Measurements from ENCODE around the gene EIF3A. TPM values are rescaled to one million over a fixed set of nuclear protein-coding genes. Genes with fewer than 3 reads are reported as not detected.

EIF3A gene
- total RNA-seq, 2 donors from 2014 or later, result 77.1 to 88.0 TPM

DNA sequence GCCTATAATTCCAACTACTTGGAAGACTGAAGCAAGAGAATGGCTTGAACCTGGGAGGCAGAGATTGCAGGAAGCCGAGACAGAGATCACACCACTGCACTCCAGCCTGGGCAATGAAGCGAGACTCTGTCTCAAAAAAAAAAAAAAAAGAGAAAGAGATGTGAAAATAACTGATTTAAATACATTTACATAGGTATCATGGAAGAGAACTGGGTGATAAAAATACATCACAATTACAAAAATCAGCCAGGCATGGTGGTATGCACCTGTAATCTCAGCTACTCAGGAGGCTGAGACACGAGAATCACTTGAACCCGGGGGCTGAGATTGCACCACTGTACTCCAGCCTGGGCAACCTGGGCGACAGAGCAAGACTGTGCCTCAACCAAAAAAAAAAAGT is 31.3 kb downstream of the EIF3A start:
- TF ChIP-seq POLR2AphosphoS5 (IDR thresholded peaks at IDR 0.05) (no peak), POLR2A (IDR thresholded peaks at IDR 0.05) (no peak)
- TF ChIP-seq, protein P1, sequence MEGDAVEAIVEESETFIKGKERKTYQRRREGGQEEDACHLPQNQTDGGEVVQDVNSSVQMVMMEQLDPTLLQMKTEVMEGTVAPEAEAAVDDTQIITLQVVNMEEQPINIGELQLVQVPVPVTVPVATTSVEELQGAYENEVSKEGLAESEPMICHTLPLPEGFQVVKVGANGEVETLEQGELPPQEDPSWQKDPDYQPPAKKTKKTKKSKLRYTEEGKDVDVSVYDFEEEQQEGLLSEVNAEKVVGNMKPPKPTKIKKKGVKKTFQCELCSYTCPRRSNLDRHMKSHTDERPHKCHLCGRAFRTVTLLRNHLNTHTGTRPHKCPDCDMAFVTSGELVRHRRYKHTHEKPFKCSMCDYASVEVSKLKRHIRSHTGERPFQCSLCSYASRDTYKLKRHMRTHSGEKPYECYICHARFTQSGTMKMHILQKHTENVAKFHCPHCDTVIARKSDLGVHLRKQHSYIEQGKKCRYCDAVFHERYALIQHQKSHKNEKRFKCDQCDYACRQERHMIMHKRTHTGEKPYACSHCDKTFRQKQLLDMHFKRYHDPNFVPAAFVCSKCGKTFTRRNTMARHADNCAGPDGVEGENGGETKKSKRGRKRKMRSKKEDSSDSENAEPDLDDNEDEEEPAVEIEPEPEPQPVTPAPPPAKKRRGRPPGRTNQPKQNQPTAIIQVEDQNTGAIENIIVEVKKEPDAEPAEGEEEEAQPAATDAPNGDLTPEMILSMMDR (IDR thresholded peaks at IDR 0.05), result no peak
- Histone ChIP-seq H3K27ac (no peak overlapping the region), H3K9me3 (no peaks in the 10 kb centered on the region), H3K36me3 (peaks cover 8 to 17% of the 10 kb centered on the region in 2 donors), H3K4me3 (no peak overlapping the region), H3K27me3 (replicated peaks; ENCODE audit: insufficient read depth) (no peaks in the 10 kb centered on the region), H3K4me1 (replicated peaks) (no peaks in the 10 kb centered on the region)
- 95% methylated on average over 5 of the region's 5 CpGs for WGBS
- DNase-seq (ENCODE audit: low spot score), result no peak
- intact Hi-C loops (cut with DNase I), result no loop called here

DNA sequence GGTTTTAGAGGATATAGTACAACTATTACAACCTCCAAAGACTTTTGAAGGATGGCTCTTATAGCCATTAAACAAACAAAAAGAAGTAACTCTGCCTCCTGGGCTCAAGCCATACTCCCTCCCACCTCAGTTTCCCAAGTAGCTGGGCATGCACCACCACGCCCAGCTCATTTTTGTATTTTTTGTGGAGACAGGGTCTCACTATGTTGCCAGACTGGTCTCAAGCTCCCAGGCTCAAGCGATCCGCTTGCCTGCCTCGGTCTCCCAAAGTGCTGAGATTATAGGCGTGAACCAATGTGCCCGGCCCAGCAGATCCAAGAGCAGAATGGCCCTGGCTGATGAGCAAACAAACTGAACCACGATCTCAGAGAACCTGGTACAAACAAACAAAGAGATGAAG is 35.1 kb downstream of the EIF3A start:
- DNase-seq (ENCODE audit: low spot score), result no peak
- 61% methylated on average over 7 of the region's 7 CpGs for WGBS
- H3K36me3 ChIP-seq, result peaks cover 4 to 26% of the 10 kb centered on the region in 2 donors
- intact Hi-C loops (cut with DNase I), result no loop called here
- no peak overlapping the region for H3K4me3 ChIP-seq
- no peaks in the 10 kb centered on the region for H3K27me3 ChIP-seq (replicated peaks; ENCODE audit: insufficient read depth)
- H3K4me1 ChIP-seq (replicated peaks), result no peaks in the 10 kb centered on the region
- TF ChIP-seq POLR2AphosphoS5 (IDR thresholded peaks at IDR 0.05) (no peak), POLR2A (IDR thresholded peaks at IDR 0.05) (no peak)
- TF ChIP-seq, protein P1 (IDR thresholded peaks at IDR 0.05), result no peak
- no peaks in the 10 kb centered on the region for H3K9me3 ChIP-seq
- no peak overlapping the region for H3K27ac ChIP-seq

DNA sequence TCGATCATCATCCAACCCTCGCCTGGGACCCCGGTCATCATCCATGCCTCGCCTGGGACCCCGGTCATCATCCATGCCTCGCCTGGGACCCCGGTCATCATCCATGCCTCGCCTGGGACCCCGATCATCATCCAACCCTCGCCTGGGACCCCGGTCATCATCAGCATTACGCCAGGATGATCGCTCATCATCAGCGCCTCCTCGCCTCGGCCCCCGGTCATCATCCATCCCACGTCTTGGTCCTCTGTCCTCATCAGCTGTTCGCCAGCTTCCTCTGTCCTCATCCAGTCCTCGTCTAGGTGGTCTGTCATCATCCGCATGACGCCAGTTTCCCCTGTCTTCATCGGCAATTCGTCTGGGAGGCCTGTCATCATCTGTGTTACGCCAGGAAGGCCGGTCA is 38.4 kb downstream of the EIF3A start:
- DNase-seq (ENCODE audit: low spot score), result no peak
- no peak overlapping the region for H3K4me3 ChIP-seq
- no peaks in the 10 kb centered on the region for H3K9me3 ChIP-seq
- H3K36me3 ChIP-seq, result peaks cover 2 to 16% of the 10 kb centered on the region in 2 donors
- WGBS, result 95% methylated on average over 26 of the region's 26 CpGs
- H3K27ac ChIP-seq, result no peak overlapping the region
- no peaks in the 10 kb centered on the region for H3K4me1 ChIP-seq (replicated peaks)
- intact Hi-C loops (cut with DNase I), result no loop called here
- TF ChIP-seq POLR2AphosphoS5 (IDR thresholded peaks at IDR 0.05), result no peak
- TF ChIP-seq, protein P1 (IDR thresholded peaks at IDR 0.05), result no peak
- TF ChIP-seq POLR2A (IDR thresholded peaks at IDR 0.05), result no peak
- no peaks in the 10 kb centered on the region for H3K27me3 ChIP-seq (replicated peaks; ENCODE audit: insufficient read depth)

DNA sequence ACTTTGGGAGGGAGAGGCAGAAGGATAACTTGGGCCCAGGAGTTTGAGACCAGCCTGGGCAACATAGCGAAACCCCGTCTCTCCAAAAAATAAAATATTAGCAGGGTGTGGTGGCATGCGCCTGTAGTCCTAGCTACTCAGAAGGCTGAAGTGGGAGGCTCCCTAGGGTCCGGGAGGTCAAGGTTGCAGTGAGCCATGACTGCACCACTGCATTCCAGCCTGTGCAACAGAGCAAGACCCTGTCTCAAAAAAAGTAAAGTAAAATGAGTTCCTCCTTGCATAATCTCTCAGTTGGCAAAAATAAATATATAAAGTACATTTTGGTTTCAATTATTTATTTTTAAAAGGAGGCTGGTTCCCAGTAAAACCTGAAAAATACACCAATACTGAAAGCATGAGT is 39.3 kb downstream of the EIF3A start:
- intact Hi-C loops (cut with DNase I), result no loop called here
- H3K4me1 ChIP-seq (replicated peaks), result no peaks in the 10 kb centered on the region
- TF ChIP-seq POLR2AphosphoS5 (IDR thresholded peaks at IDR 0.05) (no peak), POLR2A (IDR thresholded peaks at IDR 0.05) (no peak)
- TF ChIP-seq, protein P1 (IDR thresholded peaks at IDR 0.05), result no peak
- H3K4me3 ChIP-seq, result no peak overlapping the region
- no peaks in the 10 kb centered on the region for H3K9me3 ChIP-seq
- DNase-seq (ENCODE audit: low spot score), result no peak
- H3K27ac ChIP-seq, result no peak overlapping the region
- H3K36me3 ChIP-seq, result peaks cover 4 to 16% of the 10 kb centered on the region in 2 donors
- 96% methylated on average over 4 of the region's 4 CpGs for WGBS
- no peaks in the 10 kb centered on the region for H3K27me3 ChIP-seq (replicated peaks; ENCODE audit: insufficient read depth)

DNA sequence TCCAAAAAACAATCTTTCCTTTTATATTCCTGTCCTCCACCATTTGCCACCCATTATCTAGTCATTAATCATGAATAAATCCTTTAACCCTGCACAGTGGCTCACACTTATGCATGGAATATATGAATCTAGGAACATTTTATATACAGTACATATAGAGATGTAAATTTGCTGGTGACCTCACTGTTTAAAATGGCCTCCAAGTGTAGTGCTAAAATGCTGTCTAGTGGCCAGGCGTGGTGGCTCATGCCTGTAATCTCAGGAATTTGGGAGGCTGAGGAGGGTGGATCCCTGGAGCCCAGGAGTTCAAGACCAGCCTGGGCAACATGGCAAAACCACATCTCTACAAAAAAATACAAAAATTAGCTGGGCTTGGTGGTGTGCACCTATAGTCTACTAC is 41.5 kb downstream of the EIF3A start:
- H3K4me1 ChIP-seq (replicated peaks), result no peaks in the 10 kb centered on the region
- intact Hi-C loops (cut with DNase I), result no loop called here
- peaks cover 4 to 24% of the 10 kb centered on the region in 2 donors for H3K36me3 ChIP-seq
- H3K9me3 ChIP-seq, result no peaks in the 10 kb centered on the region
- H3K27ac ChIP-seq, result no peak overlapping the region
- TF ChIP-seq, protein P1 (IDR thresholded peaks at IDR 0.05), result no peak
- no peak for TF ChIP-seq POLR2AphosphoS5 (IDR thresholded peaks at IDR 0.05)
- TF ChIP-seq POLR2A (IDR thresholded peaks at IDR 0.05), result no peak
- no peak for DNase-seq (ENCODE audit: low spot score)
- H3K4me3 ChIP-seq, result no peak overlapping the region
- 100% methylated on average over 1 of the region's 1 CpG for WGBS
- H3K27me3 ChIP-seq (replicated peaks; ENCODE audit: insufficient read depth), result no peaks in the 10 kb centered on the region

Data from prostate gland (tissue), 2 donors.